Esophagus squamous epithelium (tissue), 4 donors: ENCODE results near the gene CYSRT1.

Experiments
- POLR2A ChIP-seq, 4 donors: fragments of 450-650 bp; IDR thresholded peaks; one replicate each; pipeline ENCODE4 v1.6.1; 2017; ENCODE audit warnings: antibody characterized with exemption in 4 of 4, mild to moderate bottlenecking in 4 of 4, moderate library complexity in 3 of 4
- TF ChIP-seq, protein P1 (sequence below), 6 experiments: fragments of 450-650 bp in 4 of 6; fragments of 200-600 bp in 2 of 6; sonication (generic) in 2 of 6; IDR thresholded peaks; one replicate each; pipeline ENCODE4 v1.5.1; 2016 to 2019; ENCODE audit warnings: antibody characterized with exemption in 6 of 6, mild to moderate bottlenecking in 4 of 6, moderate library complexity in 4 of 6

DNA sequence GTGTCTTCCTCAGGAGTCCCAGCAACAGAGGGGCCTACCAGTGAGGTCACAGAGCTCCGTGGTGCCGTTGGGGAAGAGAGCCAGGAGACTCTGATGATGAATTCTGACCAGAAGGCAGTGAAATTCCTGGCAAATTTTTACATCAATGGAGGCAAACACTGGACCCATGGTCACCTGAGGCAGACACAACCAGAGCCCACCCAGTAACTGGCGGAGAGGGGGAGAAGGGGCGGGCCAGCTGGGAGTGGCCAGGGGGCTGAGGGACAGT, 26.2 kb downstream of the CYSRT1 start, which contains the start of gene STPG3:
- TF ChIP-seq, protein P1, sequence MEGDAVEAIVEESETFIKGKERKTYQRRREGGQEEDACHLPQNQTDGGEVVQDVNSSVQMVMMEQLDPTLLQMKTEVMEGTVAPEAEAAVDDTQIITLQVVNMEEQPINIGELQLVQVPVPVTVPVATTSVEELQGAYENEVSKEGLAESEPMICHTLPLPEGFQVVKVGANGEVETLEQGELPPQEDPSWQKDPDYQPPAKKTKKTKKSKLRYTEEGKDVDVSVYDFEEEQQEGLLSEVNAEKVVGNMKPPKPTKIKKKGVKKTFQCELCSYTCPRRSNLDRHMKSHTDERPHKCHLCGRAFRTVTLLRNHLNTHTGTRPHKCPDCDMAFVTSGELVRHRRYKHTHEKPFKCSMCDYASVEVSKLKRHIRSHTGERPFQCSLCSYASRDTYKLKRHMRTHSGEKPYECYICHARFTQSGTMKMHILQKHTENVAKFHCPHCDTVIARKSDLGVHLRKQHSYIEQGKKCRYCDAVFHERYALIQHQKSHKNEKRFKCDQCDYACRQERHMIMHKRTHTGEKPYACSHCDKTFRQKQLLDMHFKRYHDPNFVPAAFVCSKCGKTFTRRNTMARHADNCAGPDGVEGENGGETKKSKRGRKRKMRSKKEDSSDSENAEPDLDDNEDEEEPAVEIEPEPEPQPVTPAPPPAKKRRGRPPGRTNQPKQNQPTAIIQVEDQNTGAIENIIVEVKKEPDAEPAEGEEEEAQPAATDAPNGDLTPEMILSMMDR (IDR thresholded peaks at IDR 0.05) = no peak
- TF ChIP-seq POLR2A (IDR thresholded peaks at IDR 0.05) = no peak
